Stimulated activated CD8-positive, alpha-beta memory T cell treated with anti-CD3 and anti-CD28 coated beads, Interleukin-15, amount 100 ng/mL, for 4 hours (primary cell): ENCODE measurements around the gene PCSK6.

Experiments
- DNase-seq, 2 donors: peaks; one replicate each; pipeline ENCODE4 v3.0.0-alpha.2; 2020; ENCODE audit warnings: low read depth in 2 of 2

Gene PCSK6

DNA sequence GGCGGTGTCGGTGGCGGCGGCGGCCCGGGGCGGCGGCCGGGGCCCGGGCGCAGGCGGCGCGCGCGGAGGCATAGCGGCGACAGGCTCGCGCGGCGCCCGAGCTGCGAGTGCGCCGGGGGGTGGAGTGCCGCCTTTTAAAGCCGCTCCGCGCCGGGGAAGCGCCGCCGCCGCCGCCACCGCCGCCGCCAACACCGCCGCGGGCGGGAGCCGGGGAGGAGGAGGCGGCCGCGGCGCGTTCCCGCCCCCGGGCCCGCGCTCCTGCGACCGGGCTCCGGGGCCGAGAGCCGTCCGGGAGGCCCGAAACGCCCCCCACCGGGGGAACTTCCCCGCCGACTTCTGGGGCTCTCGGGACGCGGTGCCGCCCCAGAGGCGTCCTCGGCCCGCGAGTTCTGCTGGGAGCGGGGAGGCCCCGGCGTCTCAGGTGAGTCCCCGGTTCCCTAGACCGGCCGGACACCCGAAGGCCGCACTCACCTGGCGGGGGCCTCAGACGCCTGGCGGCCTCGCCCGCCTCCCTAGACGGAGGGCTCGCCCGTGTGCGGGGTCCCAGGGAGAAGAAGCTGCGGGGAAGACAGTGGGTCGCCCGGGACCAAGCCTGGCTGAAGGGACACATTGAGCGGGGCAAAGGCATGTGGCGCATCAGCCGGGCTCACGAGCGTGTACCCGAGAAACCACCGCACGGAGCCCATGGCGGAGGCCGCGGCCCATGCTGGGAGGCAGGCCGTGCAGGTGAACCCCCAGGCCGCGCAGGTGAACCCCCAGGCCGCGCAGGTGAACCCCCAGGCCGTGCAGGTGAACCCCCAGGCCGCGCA is at the start of gene PCSK6:
PCSK6 (minus strand) TSS at position 109 of the 809 bp plus-strand sequence; CDS start at position 72, 37 bp downstream.
- no peak for DNase-seq

DNA sequence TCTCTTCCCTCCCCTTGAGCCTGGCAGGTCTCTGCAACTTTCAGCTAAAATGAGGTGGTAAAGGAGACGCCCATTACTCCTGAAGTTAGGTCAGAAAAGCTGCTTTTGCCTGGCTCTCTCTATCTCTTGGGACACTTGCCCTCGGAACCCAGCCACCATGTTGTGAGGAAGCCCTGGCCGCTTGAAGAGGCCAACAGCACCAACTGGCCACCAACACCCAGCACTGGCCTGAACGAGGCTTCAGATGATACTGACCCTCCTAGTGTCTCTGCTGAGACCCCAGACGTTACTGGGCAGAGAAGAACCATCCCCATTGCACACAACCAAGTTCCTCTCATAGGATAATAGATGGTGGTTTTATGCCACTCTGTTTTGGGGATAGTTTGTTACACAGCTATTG is 49.5 kb upstream of the PCSK6 start:
- no peak for DNase-seq

DNA sequence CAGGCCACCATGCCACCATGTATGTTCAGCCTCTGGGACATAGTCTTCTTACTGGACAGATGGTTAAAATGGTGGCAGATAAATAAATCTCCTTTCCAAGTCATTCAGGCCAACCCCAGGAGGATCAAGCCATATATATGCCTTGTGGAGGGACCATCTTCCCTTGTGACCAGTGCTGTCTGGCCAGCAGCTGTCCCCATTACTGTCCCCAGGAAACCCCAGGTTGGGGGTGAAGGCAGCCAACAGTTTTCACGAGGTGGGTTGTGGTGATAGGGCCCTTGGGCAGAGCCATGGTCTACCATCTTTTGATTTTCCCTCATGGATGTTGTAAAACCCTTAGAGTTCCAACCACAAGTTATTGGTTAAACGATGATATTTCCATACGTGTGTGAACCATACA is 48.7 kb upstream of the PCSK6 start:
- no peak for DNase-seq

DNA sequence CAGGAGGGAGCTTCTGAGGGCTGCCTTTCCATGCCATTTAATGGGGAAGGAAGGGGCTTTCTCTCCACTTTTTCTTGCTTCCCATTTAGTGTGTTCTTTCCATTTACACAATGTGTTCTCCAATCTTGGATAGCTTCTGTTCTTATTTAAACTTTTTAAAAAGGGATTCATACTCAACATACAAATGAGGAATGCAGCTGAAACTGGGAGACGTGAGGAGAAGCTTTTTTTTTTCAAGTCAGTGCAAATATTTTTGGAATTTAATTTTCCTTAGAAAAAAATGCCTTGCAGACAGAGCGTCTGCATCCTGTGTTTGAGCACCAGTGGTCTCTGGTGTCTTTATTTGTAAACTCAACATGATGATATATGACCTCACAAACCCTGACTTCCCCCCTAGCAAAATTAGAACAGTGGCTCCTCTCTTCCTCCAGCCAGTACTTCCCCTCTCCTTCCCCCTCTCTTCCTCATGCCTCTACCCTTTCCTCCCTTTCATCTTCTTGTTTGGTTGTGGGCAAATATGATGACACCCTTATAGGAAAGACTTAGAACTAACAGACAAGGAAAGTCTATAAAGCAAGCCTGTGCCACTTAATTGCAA is 48.1 kb upstream of the PCSK6 start:
- no peak for DNase-seq

DNA sequence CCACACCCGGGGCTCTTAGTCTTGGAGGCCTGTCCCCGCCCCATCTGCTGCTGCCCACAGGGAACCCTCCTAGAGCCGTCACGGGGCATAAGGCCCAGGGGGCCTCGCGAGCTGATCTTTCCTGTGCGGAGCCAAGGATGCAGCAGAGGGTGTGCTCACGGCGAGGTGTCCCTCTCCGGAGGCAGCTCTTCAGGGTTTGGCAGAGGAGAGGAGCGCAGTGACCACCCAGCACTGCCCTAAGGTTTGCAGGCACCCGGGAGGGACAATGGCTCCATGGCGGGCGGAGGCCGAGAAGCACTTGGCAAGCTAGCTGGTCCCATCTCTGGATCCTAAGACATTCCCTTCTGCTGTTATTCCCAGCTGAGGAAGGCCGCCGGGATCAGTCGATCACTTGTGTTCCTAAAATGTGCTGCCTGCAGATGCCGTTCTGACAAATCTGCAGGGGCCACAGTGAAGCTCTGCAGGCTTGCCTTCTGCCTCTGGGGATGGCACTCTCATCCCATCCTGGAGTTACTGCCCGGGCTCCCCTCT is 47.4 kb upstream of the PCSK6 start:
- DNase-seq, result no peak

DNA sequence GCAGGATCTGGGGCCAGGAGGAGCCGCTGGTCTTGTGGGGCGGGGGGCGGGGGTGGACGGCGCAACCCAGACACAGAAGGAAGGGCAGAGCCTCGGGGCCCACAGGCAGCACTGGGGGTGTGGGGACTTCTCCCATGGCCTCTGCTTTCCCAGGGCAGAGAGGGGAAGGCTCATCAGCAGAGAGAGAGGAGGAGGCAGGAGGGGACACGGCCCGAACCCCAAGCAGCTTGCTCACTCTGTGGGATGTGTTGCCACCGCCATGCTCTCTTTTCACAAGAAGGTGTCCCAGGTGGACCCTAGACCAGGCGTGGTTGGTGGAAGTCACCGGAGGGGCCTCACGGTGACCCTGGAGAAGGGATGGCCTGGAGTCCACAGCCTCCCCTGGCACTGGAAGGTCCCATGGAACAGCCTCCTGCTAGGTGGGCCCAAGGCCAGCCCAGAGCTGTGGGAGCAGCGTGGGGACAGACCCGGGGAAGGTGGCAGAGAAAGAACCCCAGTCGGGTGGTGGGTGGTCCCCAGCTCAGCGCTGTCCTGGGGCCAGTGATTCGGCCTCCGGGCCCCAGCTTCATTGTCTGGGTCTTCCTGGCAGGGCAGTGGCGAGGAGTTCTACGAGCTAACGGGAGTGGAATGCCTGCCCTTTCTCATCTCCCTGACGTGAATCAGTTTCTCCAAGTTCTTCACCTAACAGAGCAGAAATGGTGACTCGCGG is 46.8 kb upstream of the PCSK6 start:
- DNase-seq, result no peak

DNA sequence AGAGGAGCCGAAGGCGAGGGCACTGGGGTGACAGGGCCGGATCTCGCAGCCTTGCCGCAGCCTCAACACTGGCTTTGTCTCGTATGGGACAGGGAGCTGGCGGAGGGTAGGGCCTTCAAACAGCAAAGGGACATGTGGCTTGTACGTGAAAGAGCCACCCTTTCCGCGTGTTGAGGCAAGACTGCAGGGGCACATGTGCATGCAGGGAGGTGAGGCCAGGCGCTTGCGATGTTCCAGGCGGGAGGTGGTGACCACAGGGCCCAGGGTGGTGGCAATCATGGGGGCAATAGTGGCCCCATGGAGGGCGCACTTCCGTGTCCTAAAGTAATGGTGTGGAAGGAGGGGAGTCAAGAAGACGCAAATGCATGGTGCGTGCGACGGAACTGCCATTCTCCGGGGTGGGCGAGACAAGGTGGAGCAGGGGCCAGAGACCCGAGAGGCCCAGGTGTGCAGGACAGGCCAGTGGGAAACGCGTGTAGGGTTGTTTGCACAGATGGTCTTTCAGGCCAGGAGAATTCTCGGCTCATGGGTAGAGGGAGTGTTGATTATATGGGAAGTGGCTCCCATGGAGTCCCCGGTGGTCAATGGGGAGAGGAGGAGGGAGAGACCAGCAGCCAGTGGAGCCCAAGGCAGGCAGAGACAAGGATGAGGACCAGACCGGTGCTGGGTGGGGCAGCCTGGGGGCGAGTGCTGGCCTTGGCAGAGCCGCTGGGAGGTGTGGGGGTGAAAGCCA is 45.8 kb upstream of the PCSK6 start:
- DNase-seq, result no peak

DNA sequence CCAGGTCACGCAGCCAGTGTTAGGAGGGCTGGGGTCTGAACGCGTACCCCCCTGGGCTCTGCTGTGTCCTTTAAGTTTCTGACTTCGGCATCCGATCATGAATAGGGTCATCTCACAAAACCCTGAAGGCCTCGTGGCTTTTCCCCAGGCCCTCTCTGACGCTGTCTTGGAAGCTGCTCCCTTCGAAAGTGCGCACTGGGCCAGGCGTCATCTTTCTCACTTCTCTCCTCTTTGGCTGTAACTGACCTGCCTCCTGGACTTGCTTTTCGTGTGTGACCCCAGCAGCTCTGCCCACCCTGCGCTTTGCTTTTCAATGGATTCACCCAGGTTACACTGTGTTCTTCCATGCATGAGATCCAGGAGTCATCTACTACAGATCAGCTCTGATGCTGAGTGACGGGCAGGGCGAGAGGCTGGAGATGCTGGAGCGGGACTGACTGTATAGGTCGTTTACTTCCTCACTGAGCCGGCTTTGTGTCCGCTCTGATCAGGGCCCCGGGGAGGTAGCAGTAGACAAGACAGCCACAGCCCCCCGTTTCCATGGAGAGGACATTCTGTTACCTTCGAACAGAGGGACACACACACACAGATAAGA is 45.0 kb upstream of the PCSK6 start:
- no peak for DNase-seq

DNA sequence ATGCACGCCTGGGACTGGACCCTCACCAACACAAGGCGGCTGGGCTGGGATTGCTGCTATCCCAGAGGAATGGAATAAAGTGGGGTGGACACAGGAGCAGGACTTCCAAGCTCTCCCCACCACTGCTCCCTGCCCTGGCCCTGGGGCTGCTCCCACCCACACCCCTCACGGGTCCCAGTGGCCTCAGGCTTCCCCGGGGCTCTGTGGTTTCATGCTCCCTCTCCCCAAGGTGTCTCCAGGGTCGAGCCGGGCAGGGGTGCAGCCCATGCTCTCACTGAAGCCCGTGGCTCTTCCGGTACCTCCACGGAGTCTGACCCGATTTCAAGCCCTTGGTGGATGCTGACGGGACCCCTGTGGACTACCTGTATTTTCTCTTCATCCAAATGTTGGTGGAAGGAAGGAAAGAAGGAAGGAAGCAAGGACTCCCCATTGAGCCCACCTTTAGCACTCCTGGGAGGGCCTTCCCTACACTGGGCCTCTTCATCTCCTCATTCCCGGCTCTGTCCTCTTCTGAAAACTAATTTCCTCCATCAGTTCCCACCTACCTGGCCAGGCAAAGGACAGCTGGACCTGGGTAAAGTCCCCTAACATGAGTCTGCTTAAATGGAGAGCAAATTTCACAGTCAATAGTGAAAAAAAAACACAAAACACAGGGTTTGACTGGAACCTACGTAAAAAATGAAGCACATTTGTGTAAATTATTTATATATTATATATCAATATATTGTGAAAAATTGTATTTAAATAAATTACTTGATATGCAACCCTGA is 44.0 kb upstream of the PCSK6 start:
- DNase-seq, result no peak

DNA sequence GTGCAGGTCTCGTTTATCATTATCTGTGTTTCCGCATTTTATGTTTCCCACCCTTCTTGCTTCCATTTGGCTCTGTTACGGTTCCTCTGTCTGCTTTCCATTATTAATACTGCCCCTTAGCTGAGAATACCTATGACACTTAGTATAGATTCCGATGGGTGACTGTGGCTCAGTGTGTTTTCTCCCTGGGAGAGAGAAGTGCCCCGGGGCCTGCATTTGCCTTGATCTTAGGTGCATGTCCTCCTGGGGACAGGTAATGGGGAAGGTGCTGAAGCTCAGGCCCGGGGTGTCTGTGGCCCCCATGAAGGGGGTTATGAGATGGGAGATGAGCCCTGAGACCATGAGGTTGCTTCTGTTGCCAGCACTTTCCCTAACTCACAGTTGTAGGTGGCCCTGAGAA is 43.4 kb upstream of the PCSK6 start:
- no peak for DNase-seq

DNA sequence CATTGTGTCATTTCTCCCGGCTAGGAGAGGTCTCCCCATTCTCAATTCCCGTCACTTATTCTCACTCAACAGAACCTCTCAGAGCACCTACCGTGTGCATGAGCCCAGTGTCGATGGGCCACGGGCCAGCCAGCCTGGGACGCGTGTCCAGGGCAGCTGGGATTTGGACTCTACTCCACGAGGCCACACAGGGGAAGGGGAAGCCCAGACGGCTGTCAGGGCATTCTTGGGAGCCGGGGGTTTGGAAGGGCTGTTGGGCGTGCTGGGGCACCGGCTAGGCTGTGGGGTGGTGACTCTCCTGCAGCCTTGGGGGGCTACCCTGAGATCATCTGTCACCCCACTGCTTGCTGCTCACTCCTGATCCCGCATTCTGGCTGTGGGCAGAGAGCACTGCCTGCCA is 41.7 kb upstream of the PCSK6 start:
- no peak for DNase-seq

DNA sequence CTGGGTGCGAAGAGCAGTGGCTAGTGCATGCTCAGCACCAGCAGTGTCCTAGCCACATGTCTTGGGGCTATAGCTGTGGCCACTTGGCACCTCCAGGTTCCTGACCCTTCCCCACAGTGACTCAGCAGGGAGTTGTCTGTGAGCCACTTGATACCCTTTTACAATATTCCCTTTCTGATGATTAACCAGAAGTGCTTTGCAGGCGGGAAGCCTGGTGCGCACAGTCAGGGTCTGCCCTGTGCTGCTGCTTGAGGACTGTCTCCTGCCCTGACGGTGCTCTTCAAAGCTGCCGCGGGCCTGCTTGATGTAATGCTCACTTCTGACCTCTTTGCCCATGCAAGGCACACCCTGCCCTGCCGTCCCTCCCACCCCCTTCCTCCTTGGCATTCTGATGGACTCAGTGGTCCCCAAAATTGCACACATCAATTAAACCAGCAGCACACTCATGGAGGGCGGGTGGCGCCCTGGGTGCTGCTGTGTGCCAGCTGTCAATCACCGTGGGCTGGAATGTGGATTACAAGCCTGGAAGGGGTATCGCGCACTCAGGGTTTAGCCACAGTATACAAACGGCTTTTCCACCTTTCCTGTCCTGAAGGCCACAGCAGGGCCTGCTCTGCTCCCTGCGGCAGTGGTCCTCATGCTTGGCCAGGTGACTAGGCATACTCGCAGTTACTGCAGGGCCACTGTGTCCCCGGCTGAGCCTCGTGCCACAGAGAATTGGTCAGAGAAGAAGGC is 40.9 kb upstream of the PCSK6 start:
- no peak for DNase-seq

DNA sequence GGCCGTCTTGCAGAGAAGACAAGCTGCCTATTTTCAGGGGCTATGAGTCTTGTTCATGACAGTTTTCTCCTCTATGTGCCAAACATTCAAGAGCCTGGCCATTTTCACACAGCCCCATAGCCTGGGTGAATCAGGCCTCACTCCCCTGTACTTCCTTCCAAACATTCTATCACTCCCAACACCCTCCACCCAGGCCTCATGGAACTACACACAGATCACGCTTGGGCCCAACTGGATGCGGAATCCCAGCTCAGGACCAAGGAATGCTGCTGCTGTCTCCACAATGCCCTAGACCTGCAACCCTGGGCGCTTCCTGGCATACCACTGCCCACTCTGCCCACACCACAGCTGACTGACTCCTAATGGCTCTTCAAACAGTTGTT is 39.4 kb upstream of the PCSK6 start:
- no peak for DNase-seq

DNA sequence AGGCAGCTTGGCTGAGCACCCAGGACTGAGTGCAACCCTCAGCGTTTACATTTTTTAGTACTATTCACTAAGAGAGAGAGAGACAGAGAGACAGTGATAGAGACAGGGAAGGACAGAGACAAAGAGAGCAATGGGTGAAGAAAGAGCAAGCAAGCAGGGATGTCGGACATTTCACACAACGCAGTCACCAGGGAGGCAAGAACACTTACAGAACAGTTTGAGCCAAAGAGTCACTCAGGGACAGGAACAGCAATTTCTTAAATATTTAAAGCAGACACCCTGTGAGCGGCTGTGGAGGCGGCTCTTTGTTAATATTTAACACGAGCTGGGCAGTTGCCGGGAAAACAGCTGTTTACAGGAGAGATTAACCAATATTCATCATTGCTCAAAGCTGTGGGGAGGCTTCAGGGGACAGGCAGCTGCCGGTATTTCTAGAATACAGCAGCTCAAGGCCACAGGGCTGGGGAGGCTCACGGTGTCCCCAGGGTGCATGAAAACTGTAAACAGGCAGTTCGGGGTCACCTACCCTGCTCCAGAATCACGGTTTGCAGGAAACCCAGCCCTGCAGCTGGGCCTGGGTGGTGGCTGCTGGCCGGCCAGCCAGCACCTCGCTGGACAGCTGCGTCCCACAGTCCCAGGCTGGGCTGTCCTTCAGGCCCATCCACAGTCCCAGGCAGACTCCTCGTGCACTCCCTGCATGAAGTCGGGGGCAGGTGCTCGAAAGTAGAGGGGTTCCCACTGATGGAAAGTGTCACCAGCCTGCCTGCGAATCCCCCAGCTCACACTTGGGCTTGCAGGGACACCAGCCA is 38.8 kb upstream of the PCSK6 start:
- no peak for DNase-seq

DNA sequence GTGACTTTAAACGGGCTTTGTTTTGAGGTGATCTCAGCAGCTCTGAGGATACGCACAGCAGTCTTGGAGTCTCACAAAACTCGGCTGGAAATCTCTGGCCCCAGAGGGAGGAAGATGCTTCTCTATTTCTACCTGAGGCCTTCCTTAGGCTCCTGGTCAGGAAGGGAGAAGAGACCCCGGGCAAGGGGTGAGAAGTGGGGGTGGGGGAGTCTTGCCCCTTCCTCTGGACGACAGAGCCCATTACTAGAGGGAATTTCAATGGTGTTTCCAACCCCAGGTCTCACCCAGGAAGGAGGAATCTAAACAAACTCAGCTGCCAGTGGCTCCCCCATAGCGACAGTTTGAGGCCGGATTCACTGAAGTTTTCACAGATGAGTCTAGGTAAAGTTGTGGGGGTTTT is 37.4 kb upstream of the PCSK6 start:
- no peak for DNase-seq

DNA sequence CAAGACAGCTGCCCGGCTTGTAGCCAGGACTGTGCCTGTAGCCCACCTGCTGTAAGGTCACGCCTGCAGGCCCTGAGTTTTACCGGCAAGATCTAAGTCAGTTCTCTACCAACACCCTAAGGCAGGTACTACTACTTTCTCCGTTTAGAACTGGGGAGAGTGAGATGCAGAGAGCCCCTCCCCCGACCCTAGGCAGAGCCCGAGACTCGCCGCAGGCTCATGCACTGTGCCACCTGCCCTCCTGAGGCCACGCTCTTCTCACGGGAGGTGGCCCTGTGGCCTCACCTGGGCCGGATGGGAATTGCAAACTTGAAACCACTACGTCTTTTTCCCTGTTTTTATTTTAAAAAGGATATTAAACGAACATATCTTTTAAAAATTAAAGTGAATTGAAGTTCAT is 36.9 kb upstream of the PCSK6 start:
- no peak for DNase-seq

DNA sequence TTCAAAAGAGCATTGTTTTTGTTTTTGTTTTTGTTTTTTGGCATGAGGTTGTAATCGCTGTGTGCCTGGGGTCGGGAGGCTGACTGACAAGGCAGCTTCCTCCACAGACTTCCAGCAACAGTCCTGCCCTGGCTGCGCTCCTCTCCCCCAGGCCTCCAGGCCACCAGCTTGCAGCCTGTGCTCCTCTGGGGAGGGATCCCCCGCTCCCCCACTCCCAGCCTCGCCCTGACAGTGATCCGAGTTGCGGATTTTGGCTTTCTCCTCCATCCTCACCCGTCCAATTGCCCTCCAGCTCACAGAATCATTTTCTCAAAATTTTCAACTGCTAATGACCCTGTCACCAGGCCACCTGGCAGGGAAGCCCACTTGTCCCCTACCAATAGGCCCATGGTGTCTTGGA is 36.5 kb upstream of the PCSK6 start:
- no peak for DNase-seq

DNA sequence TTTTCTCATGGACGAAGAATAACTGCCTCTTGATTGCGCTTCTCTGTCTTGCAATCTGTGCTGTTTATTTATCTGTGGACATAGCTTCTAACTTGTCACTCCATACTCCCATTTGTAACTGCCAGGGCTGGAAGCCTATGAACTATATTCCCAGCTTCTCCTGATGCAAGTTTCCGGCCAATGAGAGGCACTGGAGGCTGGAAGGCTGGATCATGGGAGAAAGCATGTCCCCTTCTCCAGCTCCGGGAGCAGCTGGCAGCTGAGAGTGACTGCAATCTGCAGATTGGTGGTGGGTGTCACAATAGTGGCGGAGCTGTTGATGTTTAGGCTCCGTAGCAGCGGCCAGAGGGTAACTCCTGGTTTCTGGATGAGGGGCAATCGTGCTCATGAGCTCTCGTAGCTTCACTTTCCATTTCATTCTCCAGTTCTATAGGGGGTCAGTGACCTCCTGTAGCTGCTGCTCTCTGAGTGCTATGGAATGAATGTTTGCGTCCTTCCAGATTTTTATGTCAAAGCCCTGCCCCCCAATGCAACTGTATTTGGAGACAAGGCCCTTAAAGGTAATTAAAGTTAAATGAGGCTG is 35.7 kb upstream of the PCSK6 start:
- DNase-seq, result no peak

DNA sequence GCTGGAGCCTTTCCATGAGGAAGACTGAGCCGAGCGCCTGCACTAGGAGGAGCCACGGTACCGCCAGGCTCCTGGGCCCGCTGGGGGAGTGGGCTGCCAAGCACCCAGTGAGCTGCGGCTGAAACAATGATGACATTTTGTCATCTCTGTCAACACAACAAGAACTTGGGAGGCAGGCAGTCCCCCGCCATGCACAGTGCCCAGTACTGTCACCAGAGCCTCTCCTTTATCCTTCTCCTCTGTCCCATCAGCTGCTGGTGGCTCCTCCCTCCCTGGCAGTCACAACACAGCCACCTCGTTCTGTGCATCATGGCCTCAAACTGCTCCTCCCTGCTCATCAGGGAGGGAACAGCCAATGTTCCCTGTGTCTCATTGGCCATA is 34.0 kb upstream of the PCSK6 start:
- DNase-seq, result no peak
